Glutamatergic neuron (in vitro differentiated cells): ENCODE data around the gene SMOC2. TPM values are rescaled to one million over a fixed set of nuclear protein-coding genes. Genes with fewer than 3 reads are reported as not detected.

Experiments used
- DNase-seq: peaks from one replicate; pipeline ENCODE4 v3.0.0; 2022
- H3K27ac Mint-ChIP-seq: one replicate; pipeline ENCODE4 v1.8.0; 2020; ENCODE audit warnings: mild to moderate bottlenecking, mixed read lengths, inconsistent platforms; ENCODE audit not compliant: unreplicated experiment
- H3K27me3 Mint-ChIP-seq: one replicate; pipeline ENCODE4 v1.8.0; 2020; ENCODE audit warnings: mild to moderate bottlenecking, moderate library complexity, mixed read lengths, inconsistent platforms; ENCODE audit not compliant: unreplicated experiment
- H3K36me3 Mint-ChIP-seq: one replicate; pipeline ENCODE4 v1.8.0; 2020; ENCODE audit warnings: mild to moderate bottlenecking, mixed read lengths, inconsistent platforms; ENCODE audit not compliant: unreplicated experiment
- H3K4me1 Mint-ChIP-seq: one replicate; pipeline ENCODE4 v1.8.0; 2020; ENCODE audit warnings: mild to moderate bottlenecking, low read depth, mixed read lengths, inconsistent platforms; ENCODE audit not compliant: unreplicated experiment
- H3K4me3 Mint-ChIP-seq: one replicate; pipeline ENCODE4 v1.8.0; 2020; ENCODE audit warnings: mild to moderate bottlenecking, mixed read lengths, inconsistent platforms; ENCODE audit not compliant: unreplicated experiment
- H3K9me3 Mint-ChIP-seq: one replicate; pipeline ENCODE4 v1.8.0; 2020; ENCODE audit warnings: mild to moderate bottlenecking, moderate library complexity, mixed read lengths, inconsistent platforms; ENCODE audit not compliant: unreplicated experiment
- total RNA-seq: library from RNA; stranded (reverse); fragmentation: NEBNext Ultra II Directional; extraction: Animal tissue kit (Norgen Biotek cat#: 25700); gene quantifications from one replicate; pipeline ENCODE4 v1.2.1, GENCODE V29; 2021; ENCODE audit not compliant: unreplicated experiment
- TF ChIP-seq, protein P1 (sequence below): fragments of 200-600 bp; sonication (generic); IDR thresholded peaks from one replicate; pipeline ENCODE4 v1.5.0; 2021; ENCODE audit not compliant: partially characterized antibody, unreplicated experiment

Gene SMOC2
- total RNA-seq, 1 donor from 2014 or later = 0.44 TPM

DNA sequence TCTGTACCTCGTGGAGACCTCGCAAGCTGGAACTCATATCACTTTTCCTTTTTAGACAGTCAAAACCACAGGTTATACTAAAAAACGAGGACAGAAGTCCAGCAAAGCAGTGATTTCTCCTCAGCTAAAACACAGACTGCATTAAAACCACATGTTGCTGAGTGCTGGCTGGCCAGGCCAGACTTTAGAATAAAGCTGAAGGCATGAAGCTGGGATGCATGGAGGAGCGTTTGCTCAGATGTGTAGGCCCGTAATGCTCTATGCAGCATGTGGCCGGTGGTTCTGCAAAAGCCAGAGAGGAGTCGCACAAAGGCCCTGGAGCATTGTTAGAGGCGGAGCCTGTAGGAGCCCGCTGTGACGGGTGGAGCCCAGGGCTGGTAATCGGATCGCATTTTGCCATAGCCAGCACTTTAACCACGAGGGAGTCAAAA, 83.6 kb downstream of the SMOC2 start:
- Mint-ChIP-seq H3K9me3 (no peaks in the 10 kb centered on the region), H3K36me3 (no peaks in the 10 kb centered on the region), H3K4me3 (no peak overlapping the region), H3K27ac (no peak overlapping the region), H3K4me1 (peaks cover 7% of the 10 kb centered on the region), H3K27me3 (no peaks in the 10 kb centered on the region)
- no peak for DNase-seq
- TF ChIP-seq, protein P1, sequence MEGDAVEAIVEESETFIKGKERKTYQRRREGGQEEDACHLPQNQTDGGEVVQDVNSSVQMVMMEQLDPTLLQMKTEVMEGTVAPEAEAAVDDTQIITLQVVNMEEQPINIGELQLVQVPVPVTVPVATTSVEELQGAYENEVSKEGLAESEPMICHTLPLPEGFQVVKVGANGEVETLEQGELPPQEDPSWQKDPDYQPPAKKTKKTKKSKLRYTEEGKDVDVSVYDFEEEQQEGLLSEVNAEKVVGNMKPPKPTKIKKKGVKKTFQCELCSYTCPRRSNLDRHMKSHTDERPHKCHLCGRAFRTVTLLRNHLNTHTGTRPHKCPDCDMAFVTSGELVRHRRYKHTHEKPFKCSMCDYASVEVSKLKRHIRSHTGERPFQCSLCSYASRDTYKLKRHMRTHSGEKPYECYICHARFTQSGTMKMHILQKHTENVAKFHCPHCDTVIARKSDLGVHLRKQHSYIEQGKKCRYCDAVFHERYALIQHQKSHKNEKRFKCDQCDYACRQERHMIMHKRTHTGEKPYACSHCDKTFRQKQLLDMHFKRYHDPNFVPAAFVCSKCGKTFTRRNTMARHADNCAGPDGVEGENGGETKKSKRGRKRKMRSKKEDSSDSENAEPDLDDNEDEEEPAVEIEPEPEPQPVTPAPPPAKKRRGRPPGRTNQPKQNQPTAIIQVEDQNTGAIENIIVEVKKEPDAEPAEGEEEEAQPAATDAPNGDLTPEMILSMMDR = no peak

DNA sequence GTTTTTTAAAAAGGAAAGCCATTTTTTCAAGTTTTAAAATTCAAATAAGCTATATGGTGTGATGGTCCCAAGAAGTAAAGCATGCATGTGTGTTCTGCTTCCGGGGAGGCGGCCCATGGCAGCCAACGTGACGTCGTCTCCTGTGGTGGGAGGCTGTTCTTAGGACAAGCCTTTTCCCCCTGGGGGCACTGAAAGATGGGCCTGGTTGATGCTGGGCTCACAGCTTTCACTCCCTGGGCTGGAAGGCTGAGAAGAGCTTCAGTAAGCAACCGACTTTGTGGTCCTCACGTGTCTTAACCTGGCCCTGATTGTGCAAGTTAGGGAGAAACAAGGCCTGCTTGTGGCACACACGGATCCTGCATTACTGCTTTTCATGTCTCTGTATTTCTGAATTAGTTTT, 84.1 kb downstream of the SMOC2 start:
- Mint-ChIP-seq H3K4me3 (no peak overlapping the region), H3K36me3 (no peaks in the 10 kb centered on the region), H3K9me3 (no peaks in the 10 kb centered on the region), H3K27me3 (no peaks in the 10 kb centered on the region), H3K27ac (no peak overlapping the region), H3K4me1 (peaks cover 12% of the 10 kb centered on the region)
- TF ChIP-seq, protein P1 = no peak
- DNase-seq = no peak

DNA sequence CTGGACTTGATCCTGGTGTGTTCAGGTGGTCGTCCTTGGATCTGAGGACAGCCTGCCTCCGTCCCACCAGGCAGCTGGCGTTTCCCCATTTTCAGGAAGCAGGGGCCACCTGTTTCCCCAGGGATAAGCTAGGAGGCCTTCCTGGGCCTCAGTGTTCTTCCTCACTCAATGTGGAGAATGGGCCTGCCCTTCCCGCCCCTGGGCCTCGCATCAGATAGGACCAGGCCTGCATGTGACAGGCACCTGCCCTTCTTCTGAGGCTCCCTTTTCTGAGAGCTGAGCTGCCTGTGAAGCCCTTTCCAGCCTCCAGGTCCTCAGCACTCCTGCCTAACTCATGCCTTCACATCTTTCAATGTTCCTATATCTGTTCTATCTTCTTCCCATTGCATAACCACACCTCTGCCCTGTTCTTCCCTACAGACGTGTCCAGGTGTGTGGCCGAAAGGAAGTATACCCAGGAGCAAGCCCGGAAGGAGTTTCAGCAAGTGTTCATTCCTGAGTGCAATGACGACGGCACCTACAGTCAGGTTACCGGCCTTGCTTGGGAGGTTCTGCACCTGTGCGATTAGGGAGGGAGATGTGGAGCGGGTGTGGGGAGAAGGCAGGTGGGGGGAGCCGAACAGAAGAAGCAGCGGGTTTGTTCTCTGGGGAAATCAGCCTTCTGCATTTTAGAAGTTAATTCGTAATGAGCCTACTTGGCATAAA, 85.1 kb downstream of the SMOC2 start:
- DNase-seq = no peak
- H3K4me1 Mint-ChIP-seq = peaks cover 11% of the 10 kb centered on the region
- no peak overlapping the region for H3K4me3 Mint-ChIP-seq
- H3K27me3 Mint-ChIP-seq = no peaks in the 10 kb centered on the region
- no peaks in the 10 kb centered on the region for H3K9me3 Mint-ChIP-seq
- TF ChIP-seq, protein P1 = no peak
- H3K36me3 Mint-ChIP-seq = no peaks in the 10 kb centered on the region
- H3K27ac Mint-ChIP-seq = no peak overlapping the region

- Mint-ChIP-seq H3K27ac (no peak overlapping the region), H3K9me3 (no peaks in the 10 kb centered on the region), H3K27me3 (no peaks in the 10 kb centered on the region), H3K36me3 (no peaks in the 10 kb centered on the region), H3K4me3 (no peak overlapping the region), H3K4me1 (peaks cover 13% of the 10 kb centered on the region)
- TF ChIP-seq, protein P1 = no peak
- DNase-seq = no peak
These were observed 85.9 kb downstream of the SMOC2 start for GRCh38 chr6:168526841-168527281.

DNA sequence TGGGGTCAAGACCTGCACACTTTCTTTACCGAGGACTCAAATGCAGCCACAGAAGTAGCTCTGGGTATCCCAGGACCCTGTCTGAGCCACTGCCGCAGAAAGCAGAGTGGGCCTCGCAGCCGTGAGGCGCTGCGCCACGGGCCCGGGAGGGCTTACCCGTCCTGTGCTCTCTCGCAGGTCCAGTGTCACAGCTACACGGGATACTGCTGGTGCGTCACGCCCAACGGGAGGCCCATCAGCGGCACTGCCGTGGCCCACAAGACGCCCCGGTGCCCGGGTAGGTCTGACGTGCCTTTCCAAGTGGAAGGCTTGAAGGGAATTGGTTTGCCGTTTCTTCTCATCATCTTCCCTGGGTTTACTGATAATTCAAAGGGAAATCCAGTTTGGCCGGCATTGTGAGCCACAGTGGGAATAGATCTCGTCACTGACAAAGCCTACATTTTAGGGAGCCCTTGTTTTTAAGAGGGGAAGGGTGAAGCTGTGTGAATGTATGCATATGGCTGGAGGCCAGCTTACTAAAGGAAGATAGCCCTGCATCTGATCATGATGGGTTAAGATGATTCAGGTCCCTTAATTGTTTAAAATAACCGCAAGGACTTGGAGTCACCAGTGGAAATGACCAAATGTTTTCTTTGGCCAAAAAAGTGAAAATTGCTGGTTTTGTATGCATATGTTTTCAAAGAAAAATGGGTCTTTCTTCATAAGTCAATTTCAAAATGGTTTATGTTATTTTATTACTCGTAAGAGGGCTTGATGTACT, 86.6 kb downstream of the SMOC2 start:
- Mint-ChIP-seq H3K9me3 (no peaks in the 10 kb centered on the region), H3K27ac (no peak overlapping the region), H3K4me1 (peaks cover 13% of the 10 kb centered on the region), H3K27me3 (no peaks in the 10 kb centered on the region), H3K36me3 (no peaks in the 10 kb centered on the region), H3K4me3 (no peak overlapping the region)
- TF ChIP-seq, protein P1 = no peak
- DNase-seq = no peak
